Heart left ventricle (tissue), 16 donors: ENCODE results near the gene VAT1. TPM values are rescaled to one million over a fixed set of nuclear protein-coding genes. Genes with fewer than 3 reads are reported as not detected.

ENCODE experiments used
- ATAC-seq, 4 donors: fragments of 200-7000 bp; cut with Tn5 transposase; one replicate each; pipeline ENCODE4 v1.9.1; 2020 to 2022; ENCODE audit warnings: moderate library complexity in 4 of 4, mild to moderate bottlenecking in 3 of 4, moderate number of reproducible peaks in 1 of 4
- DNase-seq, 5 donors: peaks; one replicate each; pipeline ENCODE4 v3.0.0-alpha.2; 2020
- H3K27ac ChIP-seq, 12 donors: fragments of 200-600 bp; sonication (generic) in 4 of 12; one replicate each; pipeline versions ENCODE4 v1.5.0 to v1.8.0; 2016 to 2022; ENCODE audit warnings: mild to moderate bottlenecking in 2 of 12
- H3K27me3 ChIP-seq, 9 donors: fragments of 200-600 bp; sonication (generic) in 2 of 9; one replicate each; pipeline versions ENCODE4 v1.5.1 to v1.8.0; 2016 to 2022; ENCODE audit warnings: mild to moderate bottlenecking in 3 of 9
- H3K36me3 ChIP-seq, 9 donors: fragments of 200-600 bp; sonication (generic) in 2 of 9; one replicate each; pipeline versions ENCODE4 v1.5.0 to v1.8.0; 2018 to 2022; ENCODE audit warnings: mild to moderate bottlenecking in 2 of 9
- H3K4me1 ChIP-seq, 12 donors: fragments of 200-600 bp; sonication (generic) in 4 of 12; one replicate each; pipeline versions ENCODE4 v1.5.0 to v1.8.0; 2016 to 2022; ENCODE audit warnings: mild to moderate bottlenecking in 3 of 12
- H3K4me3 ChIP-seq, 12 donors: fragments of 200-600 bp; sonication (generic) in 4 of 12; one replicate each; pipeline versions ENCODE4 v1.5.0 to v1.8.0; 2017 to 2022; ENCODE audit warnings: mild to moderate bottlenecking in 9 of 12, moderate library complexity in 4 of 12
- H3K9me3 ChIP-seq, 12 donors: fragments of 200-600 bp; sonication (generic) in 4 of 12; one replicate each; pipeline versions ENCODE4 v1.5.0 to v1.8.0; 2016 to 2022; ENCODE audit warnings: mild to moderate bottlenecking in 1 of 12
- POLR2A ChIP-seq, 2 donors: fragments of 450-650 bp; IDR thresholded peaks; one replicate each; pipeline ENCODE4 v1.6.1; 2017; ENCODE audit warnings: antibody characterized with exemption in 2 of 2, mild to moderate bottlenecking in 2 of 2, moderate library complexity in 2 of 2
- WGBS, 4 donors: extraction: QIAGEN DNeasy Blood & Tissue Kit in 2 of 4; methylation state at CpG; one replicate each; pipeline versions ENCODE4 v1.1.5 to v1.1.7; 2013 to 2018; 5-methylcytosine and 5-hydroxymethylcytosine counted together
- intact Hi-C, 10 donors: fragments of 100-400 bp; cut with DNase I; formaldehyde crosslinking; loops; one replicate each; pipeline versions ENCODE4 v1.11.1 to v1.14.2; 2022
- long read RNA-seq, 3 donors: library from polyadenylated mRNA; unstranded; transcript quantifications; one replicate each; pipeline ENCODE4 v2.0.0, GENCODE V29; 2020 to 2021
- polyA plus RNA-seq, 2 donors: library from polyadenylated mRNA; stranded (reverse); fragments of 200-250 nt; gene quantifications; one replicate each; pipeline ENCODE4 v1.2.3, GENCODE V29; 2013
- total RNA-seq, 9 donors: library from RNA; depleted of rRNA in 2 of 9; stranded (reverse); fragments of >200 nt in 2 of 9; fragmentation: NEBNext Ultra II Directional in 3 of 9; extraction: Animal tissue kit (Norgen Biotek cat#: 25700) in 3 of 9; gene quantifications; one replicate each; pipeline versions ENCODE4 v1.1.0 to v1.2.4, GENCODE V29; 2016 to 2023
- TF ChIP-seq, protein P1 (sequence below), 12 donors: fragments of 200-600 bp; sonication (generic) in 4 of 12; IDR thresholded peaks; one replicate each; pipeline versions ENCODE4 v1.5.0 to v1.8.0; 2018 to 2022; ENCODE audit warnings: antibody characterized with exemption in 12 of 12, mild to moderate bottlenecking in 5 of 12
- donor health status: ischemic (EF 13 %, LVEDD 7.1; RV severe dilation, severe dysfunction).
- donor health status: healthy with polysubstance abuse.
- donor health status: DM: no; HTN: yes; CAD: no.
- donor health status: DM: no; HTN: no; CAD: no.
- donor health status: ischemic (EF 25% LVEDD 6.9; RV normal size, moderate dysfunction).
- donor health status: ischemic (EF 25% LVEDD 5.7; RV mildly dilated, moderate dysfunction).
- donor health status: healthy.
- donor health status: DM: yes; HTN: yes; CAD: no.
- donor health status: ischemic (EF 35%, LVEDD 5.7; RV mildly dilated, moderate dysfunction).
- donor health status: nonischemic (EF 11% LVEDD 7.7; RV severe dilation, severe dysfunction).
- donor health status: DM: yes; HTN: yes; CAD: no.
- donor health status: PGD.
- donor health status: ischemic (EF 29% LVEDD 5.4; RV normal size, mild dysfunction).
- donor health status: nonischemic (EF 23%, LVEDD 6.1; RV moderate dilation, normal function).

The VAT1 gene
- total RNA-seq: 100 to 1,000 TPM in 5 of 9 donors, 10 to 100 TPM in 4; 69.7 to 138 (median 108) TPM
- 10 to 100 TPM; 64.5 to 91.2 TPM for polyA plus RNA-seq
- long read RNA-seq, donor 1, transcript VAT1-201 (6 exons, 2,734 nt): major isoform, 28 of 50 reads
- long read RNA-seq, donor 1, partial matches to known transcripts: 1 of 50 reads
- long read RNA-seq, donor 1, other reads (novel, unspliced or antisense): 21 of 50 reads
- long read RNA-seq, donor 2, transcript VAT1-201 (6 exons, 2,734 nt): major isoform, 237 of 277 reads
- long read RNA-seq, donor 2, partial matches to known transcripts: 3 of 277 reads
- long read RNA-seq, donor 2, other reads (novel, unspliced or antisense): 32 of 277 reads
- long read RNA-seq, donor 3, transcript VAT1-201 (6 exons, 2,734 nt): major isoform, 58 of 85 reads
- long read RNA-seq, donor 3, partial matches to known transcripts: 4 of 85 reads
- long read RNA-seq, donor 3, other reads (novel, unspliced or antisense): 22 of 85 reads

DNA sequence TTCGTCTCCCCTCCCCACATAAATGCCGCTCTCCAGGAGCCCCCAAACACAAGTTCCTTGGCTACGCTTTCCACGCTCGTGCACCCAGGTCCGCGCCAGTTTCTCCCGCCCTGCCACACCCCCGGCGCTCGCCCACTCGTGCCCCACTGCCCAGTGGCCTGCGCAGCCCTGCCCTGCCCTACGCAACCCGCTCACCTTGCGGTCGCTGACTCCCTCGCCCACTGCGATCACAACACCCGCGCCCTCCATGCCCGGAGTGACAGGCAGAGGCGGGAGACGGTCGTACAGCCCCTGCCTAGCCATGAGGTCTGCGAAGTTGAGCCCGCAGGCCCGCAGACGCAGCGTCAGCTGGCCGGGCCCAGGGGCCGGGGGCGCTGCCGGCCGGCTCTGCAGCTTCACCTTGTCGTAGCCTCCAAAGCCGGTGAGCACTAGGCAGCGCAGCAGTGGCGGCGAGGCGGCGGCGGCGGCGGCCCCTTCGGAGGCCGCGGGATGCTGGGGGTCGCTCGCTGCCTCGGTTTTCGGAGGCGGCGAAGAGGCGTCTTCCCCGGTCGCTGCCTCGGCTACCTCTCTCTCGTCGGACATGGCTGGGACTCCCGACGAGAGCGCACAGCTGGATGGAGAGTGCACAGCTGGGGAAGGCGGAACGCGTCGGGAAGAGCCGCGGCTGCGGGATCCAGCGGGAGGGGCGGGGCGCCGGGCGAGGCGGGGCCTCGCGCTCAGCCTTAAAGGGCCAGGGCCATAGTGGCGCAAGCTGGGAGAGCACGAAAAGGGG lies at the start of gene VAT1:
TSS of gene VAT1 (minus strand) at position 645 of the 772 bp plus-strand sequence. CDS start at position 582, 63 bp downstream.
- WGBS, 4 donors: 0 to 2% (median 1%) methylated on average over 26 to 80 of the region's 80 CpGs
- Histone ChIP-seq H3K4me3 (peak within 1 kb of the TSS; percentile 71 to 100 (median 94)), H3K27ac (peak within 1 kb of the TSS; percentile 79 to 95 (median 90)), H3K36me3 (peaks cover 0 to 19% (median 12%) of the 10 kb centered on the region in 9 donors), H3K27me3 (no peaks in the 10 kb centered on the region), H3K9me3 (no peaks in the 10 kb centered on the region), H3K4me1 (peaks cover 0 to 53% (median 37%) of the 10 kb centered on the region in 12 donors)
- TF ChIP-seq, protein P1, sequence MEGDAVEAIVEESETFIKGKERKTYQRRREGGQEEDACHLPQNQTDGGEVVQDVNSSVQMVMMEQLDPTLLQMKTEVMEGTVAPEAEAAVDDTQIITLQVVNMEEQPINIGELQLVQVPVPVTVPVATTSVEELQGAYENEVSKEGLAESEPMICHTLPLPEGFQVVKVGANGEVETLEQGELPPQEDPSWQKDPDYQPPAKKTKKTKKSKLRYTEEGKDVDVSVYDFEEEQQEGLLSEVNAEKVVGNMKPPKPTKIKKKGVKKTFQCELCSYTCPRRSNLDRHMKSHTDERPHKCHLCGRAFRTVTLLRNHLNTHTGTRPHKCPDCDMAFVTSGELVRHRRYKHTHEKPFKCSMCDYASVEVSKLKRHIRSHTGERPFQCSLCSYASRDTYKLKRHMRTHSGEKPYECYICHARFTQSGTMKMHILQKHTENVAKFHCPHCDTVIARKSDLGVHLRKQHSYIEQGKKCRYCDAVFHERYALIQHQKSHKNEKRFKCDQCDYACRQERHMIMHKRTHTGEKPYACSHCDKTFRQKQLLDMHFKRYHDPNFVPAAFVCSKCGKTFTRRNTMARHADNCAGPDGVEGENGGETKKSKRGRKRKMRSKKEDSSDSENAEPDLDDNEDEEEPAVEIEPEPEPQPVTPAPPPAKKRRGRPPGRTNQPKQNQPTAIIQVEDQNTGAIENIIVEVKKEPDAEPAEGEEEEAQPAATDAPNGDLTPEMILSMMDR (IDR thresholded peaks at IDR 0.05): no peak
- peak in 1 of 2 donors; percentile 68 for TF ChIP-seq POLR2A (IDR thresholded peaks at IDR 0.05)
- DNase-seq (peak; percentile 85 to 91 (median 88)), ATAC-seq (peak; percentile 35 to 85 (median 72))
- intact Hi-C loops: loop anchor here in 7 of 10 donors (5.0 to 10.0 kb wide), 10 partner anchors 103 to 313 kb away; partner anchors contain the start of genes BRCA1 (in 5 of the 7), NBR1 (in 2 of the 7) and TMEM106A (in 2 of the 7)

DNA sequence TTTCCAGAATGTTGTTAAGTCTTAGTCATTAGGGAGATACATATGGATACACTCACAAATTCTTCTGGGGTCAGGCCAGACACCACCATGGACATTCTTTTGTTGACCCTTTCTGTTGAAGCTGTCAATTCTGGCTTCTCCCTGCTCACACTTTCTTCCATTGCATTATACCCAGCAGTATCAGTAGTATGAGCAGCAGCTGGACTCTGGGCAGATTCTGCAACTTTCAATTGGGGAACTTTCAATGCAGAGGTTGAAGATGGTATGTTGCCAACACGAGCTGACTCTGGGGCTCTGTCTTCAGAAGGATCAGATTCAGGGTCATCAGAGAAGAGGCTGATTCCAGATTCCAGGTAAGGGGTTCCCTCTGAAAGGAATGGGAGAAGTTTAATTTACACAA lies 48.7 kb upstream of the VAT1 start:
- 73 to 90% (median 79%) methylated on average over 1 of the region's 1 CpG for WGBS, 4 donors
- no peak for TF ChIP-seq POLR2A (IDR thresholded peaks at IDR 0.05)
- TF ChIP-seq, protein P1 (IDR thresholded peaks at IDR 0.05): no peak
- ATAC-seq (no peak), DNase-seq (no peak)
- no peaks in the 10 kb centered on the region for H3K27me3 ChIP-seq
- no peak overlapping the region for H3K4me3 ChIP-seq
- H3K36me3 ChIP-seq: peaks cover 0 to 12% (median 0%) of the 10 kb centered on the region in 9 donors
- H3K9me3 ChIP-seq: no peaks in the 10 kb centered on the region
- H3K4me1 ChIP-seq: peaks cover 0 to 15% (median 0%) of the 10 kb centered on the region in 12 donors
- H3K27ac ChIP-seq: no peak overlapping the region
- intact Hi-C loops: no loop called here

DNA sequence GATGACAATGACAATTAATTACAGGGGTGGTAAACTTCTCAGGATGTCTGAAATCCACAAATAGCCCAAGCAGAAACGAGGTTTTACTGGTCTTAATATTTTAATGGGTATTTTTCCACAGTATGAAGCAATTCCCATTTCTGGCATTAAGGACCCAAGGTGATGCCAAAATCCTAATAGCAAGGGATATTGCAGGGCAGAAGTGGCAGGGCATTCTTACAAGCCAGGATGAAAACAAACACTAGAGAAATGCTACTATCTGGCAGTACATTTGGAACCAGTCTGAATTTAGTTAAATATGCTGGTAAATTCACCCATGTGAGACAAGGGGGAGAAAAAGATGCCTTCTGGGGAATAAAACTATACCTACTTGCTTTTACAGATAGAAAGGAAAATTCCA lies 48.1 kb upstream of the VAT1 start:
- intact Hi-C loops: no loop called here
- Histone ChIP-seq H3K27me3 (no peaks in the 10 kb centered on the region), H3K9me3 (no peaks in the 10 kb centered on the region), H3K4me1 (peaks cover 0 to 15% (median 0%) of the 10 kb centered on the region in 12 donors), H3K36me3 (peaks cover 0 to 12% (median 0%) of the 10 kb centered on the region in 9 donors), H3K27ac (no peak overlapping the region), H3K4me3 (no peak overlapping the region)
- ATAC-seq: no peak
- TF ChIP-seq, protein P1 (IDR thresholded peaks at IDR 0.05): no peak
- TF ChIP-seq POLR2A (IDR thresholded peaks at IDR 0.05): no peak
- 52 to 79% (median 74%) methylated on average over 1 of the region's 1 CpG for WGBS, 4 donors
- DNase-seq: no peak
